IPS DF 4.7 (cell line): ENCODE data around the gene INMT.

ENCODE experiments used
- DNase-seq: peaks from one replicate; pipeline ENCODE4 v3.0.0-alpha.2; 2013; ENCODE audit warnings: low spot score; ENCODE audit errors: extremely low read depth

Gene INMT

DNA sequence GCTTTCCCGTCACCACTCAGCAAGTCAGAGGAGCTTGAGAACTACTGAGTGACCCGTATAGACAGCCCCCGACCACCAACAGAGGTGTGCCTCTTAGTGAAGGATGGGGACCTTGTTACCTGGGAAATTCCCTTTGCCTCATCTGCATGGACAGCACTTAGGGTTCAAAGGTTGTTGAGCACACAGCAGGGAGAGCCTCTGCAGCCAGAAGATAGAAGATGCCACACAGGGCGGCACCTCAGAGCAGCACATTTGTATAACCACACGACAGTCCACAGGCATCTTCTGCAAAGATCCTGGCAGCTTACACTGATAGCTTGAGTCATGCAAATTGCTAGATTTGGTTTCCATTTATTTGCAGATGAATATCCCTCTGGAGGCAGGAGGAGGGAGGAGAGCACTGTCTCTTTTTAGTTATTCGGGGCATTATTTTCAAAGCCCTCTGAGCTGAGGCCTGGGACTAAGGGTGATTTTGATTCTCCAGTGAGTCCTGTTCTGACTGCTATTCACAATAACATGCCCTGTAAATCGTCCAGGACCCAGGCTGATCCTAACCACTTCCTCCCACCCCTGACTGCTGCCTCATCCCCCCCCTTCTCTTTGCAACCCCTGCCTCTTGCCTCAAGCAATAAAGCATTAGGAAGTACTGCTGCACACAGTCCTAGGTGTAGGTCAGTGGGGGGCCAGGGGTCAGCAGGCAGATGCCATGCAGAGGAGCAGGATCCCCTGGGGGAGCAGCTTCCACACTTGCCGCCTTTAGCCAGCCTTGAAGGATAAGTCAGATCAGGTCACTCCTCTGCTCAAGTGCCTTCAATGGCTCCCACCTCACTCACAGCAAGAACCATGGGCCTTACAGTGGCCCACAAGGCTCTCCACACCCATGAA, 24.6 kb upstream of the INMT start:
- DNase-seq = no peak

- no peak for DNase-seq
These were observed 23.3 kb upstream of the INMT start for GRCh38 chr7:30728591-30729100.

DNA sequence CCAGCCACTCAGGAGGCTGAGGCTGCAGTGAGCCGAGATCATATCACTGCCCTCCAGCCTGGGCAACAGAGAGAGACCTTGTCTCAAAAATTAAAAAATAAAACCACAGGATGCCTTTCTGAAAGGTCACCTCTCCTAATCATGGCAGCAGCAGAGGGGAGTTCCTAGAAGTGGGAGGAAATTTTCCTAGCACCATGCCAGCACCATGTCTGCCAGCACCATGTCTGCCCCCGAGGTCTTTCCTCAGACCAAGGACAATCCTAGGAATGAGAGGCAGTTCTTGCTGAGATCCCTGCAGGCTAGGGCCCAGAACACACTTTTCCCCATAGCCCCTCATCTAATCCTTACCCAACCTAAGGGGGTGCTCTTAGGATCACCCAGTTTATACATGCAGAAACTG, 22.3 kb upstream of the INMT start:
- no peak for DNase-seq

- DNase-seq = no peak
These were observed 21.8 kb upstream of the INMT start for GRCh38 chr7:30730097-30730496.

DNA sequence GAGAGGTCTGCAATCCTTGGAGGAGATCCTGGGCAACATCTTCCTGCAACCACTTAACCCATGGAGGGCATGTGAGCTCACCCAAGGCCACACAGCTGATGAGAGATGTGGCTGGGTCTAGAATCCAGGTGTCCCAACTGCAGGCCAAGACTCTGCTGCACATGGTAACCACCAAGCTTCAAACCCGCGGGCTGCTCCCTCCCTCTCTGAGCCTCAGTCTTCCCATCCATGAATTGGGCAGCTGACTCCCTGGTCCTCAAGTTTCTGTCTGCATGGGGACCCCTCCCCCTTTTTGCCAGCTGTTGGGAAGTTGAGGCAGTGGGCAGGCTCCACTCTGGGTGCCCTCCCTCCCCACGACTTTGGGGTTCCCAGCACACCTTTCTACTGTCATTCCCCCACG, 20.9 kb upstream of the INMT start:
- DNase-seq = no peak

GRCh38 chr7:30731581-30731980, 20.4 kb upstream of the INMT start:
- no peak for DNase-seq

DNA sequence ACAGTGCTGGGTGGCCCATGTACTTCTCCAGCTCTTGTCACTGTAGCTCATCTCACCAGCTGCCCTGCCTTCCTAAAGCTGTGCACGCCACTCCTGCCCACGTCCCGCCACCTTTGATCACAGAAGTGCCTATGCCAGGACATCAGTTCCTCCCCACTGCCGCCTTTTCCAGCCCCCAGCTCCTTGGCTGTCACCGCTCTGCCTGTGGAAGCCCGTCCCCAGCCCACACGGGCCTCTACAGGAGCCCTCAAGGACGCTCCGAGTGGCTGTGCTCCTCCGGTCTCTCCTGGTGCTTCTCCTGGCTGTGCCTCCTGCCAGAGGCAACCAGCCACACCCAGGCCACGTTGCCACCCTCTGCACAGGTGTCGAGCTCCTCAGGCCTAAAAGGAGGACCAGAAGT, 19.3 kb upstream of the INMT start:
- DNase-seq = no peak

DNA sequence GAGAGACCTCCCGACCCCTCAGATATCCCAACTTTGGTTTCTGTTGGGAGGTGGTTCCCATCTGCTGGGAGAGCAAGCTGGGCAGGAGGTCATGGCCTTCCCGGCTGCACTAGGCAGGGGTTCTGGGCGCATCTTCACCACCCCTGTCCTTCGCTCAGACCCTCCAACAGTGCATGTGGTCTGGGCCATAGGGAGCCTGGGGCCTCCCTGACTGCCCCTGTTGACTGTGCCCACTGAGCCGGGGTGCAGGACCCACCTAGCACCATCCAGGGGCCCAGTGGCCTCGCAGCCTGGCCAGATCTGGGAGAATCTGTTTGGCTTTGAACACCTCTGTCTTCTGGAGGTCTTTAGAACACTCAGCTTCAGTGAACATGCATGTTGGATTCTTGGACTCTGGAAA, 18.7 kb upstream of the INMT start:
- no peak for DNase-seq

- no peak for DNase-seq
These were observed 18.2 kb upstream of the INMT start for GRCh38 chr7:30733691-30734090.

GRCh38 chr7:30734497-30734896, 17.4 kb upstream of the INMT start:
- DNase-seq = no peak

DNA sequence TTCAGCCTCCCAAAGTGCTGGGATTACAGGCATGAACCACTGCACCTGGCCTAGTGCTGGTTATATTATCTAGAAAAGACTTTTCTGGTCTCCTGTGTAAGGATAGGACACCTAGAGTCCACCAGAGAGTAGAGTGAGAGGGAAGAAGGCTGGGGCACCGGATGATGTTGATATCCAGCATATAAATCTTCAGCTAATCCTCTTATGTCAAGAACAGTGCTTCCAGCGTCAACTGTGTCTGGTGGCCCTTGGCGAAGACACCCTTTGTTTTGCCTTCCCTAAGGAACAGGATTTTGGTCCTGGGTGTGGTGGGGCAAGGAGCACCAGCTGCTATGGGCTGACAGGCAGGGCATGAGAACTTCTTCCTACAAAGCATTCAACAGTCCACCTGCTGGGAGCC, 16.3 kb upstream of the INMT start:
- DNase-seq = no peak

DNA sequence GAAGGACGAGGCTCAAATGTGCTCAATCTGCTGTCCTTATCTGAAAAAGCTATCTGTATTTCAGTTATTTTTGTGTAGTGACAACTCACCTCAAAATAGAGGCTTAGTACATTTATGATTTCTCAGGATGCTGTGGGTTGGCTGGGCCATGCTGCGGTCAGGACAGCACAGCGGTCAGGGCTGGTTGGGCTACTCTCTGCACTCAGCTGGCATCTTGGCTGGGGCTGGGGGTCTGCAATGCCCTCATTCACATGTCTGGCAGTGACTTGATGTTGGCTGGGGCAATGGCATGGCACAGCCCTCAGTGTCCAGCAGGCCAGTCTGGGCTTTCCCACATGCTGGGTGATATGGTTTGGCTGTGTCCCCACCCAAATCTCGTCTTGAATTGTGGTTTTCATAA, 15.6 kb upstream of the INMT start:
- no peak for DNase-seq

- no peak for DNase-seq
These were observed 13.7 kb upstream of the INMT start for GRCh38 chr7:30738026-30738915.

- DNase-seq = no peak
These were observed 12.2 kb upstream of the INMT start for GRCh38 chr7:30739691-30740090.

GRCh38 chr7:30740417-30741181, 11.3 kb upstream of the INMT start:
- no peak for DNase-seq

- no peak for DNase-seq
These were observed 10.6 kb upstream of the INMT start for GRCh38 chr7:30741289-30741688.

DNA sequence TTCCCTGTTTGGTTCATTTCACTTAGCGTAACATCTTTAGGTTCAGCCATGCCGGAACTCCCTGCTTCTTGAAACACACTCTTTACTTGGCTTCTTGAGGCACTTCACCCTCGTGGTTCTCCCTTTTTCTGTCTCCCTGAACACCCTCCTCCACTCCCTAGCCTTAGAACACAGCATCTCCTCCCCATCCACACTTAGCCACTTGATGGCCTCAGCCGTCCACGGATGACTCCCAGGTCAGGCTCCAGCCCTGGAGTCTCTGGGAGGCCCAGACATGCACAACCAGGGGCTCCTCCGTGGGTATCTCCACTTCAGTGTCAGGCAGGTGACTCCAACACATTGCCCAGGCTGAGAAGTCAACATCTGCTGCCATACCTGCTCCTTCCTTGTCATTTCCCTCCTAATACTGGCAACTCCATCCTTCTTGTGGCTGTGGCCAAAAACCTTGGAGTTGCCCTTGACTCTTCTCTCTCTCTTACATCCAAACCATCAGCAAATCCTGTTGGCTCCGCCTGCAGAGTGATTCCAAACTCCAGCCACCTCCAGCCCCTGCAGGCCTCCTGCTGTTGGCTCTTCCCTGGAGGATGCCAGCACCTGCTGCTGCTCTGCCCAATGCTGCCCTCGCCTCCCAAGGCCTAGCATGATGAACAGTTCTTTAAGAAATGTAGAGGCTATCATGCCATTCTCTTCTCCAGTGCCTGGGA, 8.4 kb upstream of the INMT start:
- no peak for DNase-seq

DNA sequence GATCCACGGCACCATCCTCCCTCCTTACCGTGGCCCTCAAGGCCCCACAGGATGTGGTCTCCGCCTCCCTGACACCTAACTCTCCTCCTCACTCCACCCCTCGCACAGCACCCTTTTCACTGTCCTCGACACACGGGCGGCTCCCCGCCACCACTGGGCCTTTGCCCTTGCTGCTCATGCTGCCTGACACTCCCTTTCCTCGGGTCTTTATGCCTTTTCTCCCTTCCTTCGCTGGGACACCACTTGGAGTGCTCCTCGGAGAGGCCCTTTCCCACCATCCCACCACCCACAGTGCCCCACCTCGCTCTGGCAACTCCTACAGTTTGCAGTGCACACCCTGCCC, 7.9 kb upstream of the INMT start:
- DNase-seq = no peak

DNA sequence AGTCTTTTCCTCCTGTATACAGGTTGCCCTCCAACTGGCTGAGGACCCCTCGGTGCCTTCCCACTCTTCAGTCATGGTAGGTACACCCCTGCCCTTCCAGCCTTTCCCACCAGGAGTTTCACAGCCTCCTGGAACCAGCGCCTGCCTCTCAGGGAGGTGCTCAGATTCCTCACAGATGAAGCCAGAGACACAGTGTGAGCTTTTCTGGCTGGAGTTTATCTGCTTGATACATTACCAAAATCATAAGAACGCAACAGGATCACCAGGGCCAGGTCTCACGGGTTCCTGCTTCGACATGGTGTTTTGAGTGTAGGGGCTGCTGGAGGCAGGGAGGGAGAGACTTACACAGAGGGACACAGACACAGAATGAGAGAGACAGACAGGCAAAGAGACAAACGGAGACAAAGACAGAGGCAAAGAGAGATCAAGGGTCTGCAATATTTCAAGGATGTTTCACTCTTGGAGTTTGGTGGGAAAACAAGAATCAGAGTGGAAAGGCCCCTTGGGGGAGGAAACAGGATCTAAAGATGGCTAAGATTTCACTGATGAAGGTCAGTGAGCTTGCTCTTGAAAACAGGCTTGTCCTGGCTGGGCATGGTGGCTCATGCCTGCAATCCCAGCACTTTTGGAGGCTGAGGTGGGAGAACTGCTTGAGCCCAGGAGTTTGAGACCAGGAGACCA, 6.5 kb upstream of the INMT start:
- DNase-seq = no peak

GRCh38 chr7:30750010-30750409, 1.9 kb upstream of the INMT start:
- DNase-seq = no peak
